GM21576 (cell line): ENCODE results near the gene FXYD3.
"Not testable (repeated sequence)": the region's sequence is repeated elsewhere in the genome, so short reads cannot be mapped to it uniquely, and the experiment has no call there.

Experiments used
- ATAC-seq: cut with Tn5 transposase; IDR thresholded peaks from one replicate; pipeline ENCODE4 v1.9.1; 2021; ENCODE audit warnings: mild to moderate bottlenecking, moderate library complexity; ENCODE audit not compliant: unreplicated experiment

Gene FXYD3

GRCh38 chr19:35085947-35086346 lies 29.7 kb upstream of the FXYD3 start:
- no peak for ATAC-seq

- no peak for ATAC-seq
These were observed 29.2 kb upstream of the FXYD3 start for GRCh38 chr19:35086455-35086854.

GRCh38 chr19:35087393-35087792 lies 28.2 kb upstream of the FXYD3 start:
- ATAC-seq: no peak

GRCh38 chr19:35088131-35088913 lies 27.3 kb upstream of the FXYD3 start:
- ATAC-seq: no peak

GRCh38 chr19:35089554-35089953 lies 26.1 kb upstream of the FXYD3 start:
- no peak for ATAC-seq

GRCh38 chr19:35090160-35090505 lies 25.5 kb upstream of the FXYD3 start:
- no peak for ATAC-seq

- no peak for ATAC-seq
These were observed 25.0 kb upstream of the FXYD3 start for GRCh38 chr19:35090506-35091214.

GRCh38 chr19:35093430-35093829 lies 22.2 kb upstream of the FXYD3 start:
- ATAC-seq: no peak

GRCh38 chr19:35093941-35094647 lies 21.5 kb upstream of the FXYD3 start:
- ATAC-seq: no peak

- ATAC-seq: no peak
These were observed 21.0 kb upstream of the FXYD3 start for GRCh38 chr19:35094656-35095055.

GRCh38 chr19:35095667-35096368 lies 19.8 kb upstream of the FXYD3 start:
- no peak for ATAC-seq

GRCh38 chr19:35098413-35099049 lies 17.1 kb upstream of the FXYD3 start:
- no peak for ATAC-seq

GRCh38 chr19:35099155-35099896 lies 16.3 kb upstream of the FXYD3 start:
- no peak for ATAC-seq

- no peak for ATAC-seq
These were observed 15.7 kb upstream of the FXYD3 start for GRCh38 chr19:35099897-35100275.

- no peak for ATAC-seq
These were observed 14.8 kb upstream of the FXYD3 start for GRCh38 chr19:35100588-35101533.

- not testable (repeated sequence) for ATAC-seq
These were observed 13.7 kb upstream of the FXYD3 start for GRCh38 chr19:35101949-35102348.

- not testable (repeated sequence) for ATAC-seq
These were observed 12.0 kb upstream of the FXYD3 start for GRCh38 chr19:35103614-35104013.

GRCh38 chr19:35104361-35104760 lies 11.3 kb upstream of the FXYD3 start:
- ATAC-seq: no peak

GRCh38 chr19:35105047-35105410 lies 10.6 kb upstream of the FXYD3 start:
- no peak for ATAC-seq
